22Rv1 (cell line): ENCODE measurements around the gene ESPL1.

Experiments used
- ZFX ChIP-seq: fragments of 450-650 bp; IDR thresholded peaks from 2 replicates; pipeline ENCODE4 v1.6.1; 2017; ENCODE audit warnings: antibody characterized with exemption, borderline replicate concordance
- TF ChIP-seq, protein P1 (sequence below): fragments of 450-650 bp; IDR thresholded peaks from 2 replicates; pipeline ENCODE4 v1.5.1; 2017; ENCODE audit warnings: mild to moderate bottlenecking

DNA sequence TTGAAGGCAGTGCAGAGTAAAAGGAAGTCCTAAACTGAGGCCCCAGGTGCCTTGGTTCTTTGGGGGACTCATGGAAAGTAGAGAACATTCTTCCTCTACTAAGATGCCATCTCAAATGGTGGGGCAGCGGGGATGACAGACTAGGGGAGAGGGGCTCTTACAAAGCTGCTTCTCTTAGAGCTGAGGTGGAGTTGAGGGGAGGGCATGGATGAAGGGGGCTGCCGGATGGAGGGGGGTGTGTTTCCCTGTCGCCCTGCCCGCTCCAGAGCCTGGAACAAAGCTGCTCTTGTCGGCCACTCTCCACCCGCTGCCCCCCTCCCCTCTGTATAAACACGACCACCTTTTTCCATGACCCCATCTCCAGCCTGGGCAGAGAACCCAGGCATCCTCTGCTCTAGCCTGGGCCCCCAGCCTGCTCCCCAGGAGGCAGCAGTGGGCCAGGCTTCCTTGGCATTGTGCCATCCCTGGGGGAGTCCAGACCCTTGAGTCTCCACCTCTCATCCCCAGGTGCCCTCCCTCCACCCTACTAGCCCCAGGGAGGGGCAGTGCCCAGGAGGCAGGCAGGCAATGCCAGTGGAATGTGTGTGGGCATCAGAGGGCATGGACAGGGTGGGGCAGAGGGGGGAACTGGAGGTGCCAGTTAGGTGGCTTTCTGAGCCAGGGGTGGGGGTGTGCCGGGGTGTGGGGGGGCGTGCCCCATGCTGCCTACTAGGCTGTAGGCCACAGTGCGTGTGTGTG, 37.8 kb upstream of the ESPL1 start:
- TF ChIP-seq, protein P1, sequence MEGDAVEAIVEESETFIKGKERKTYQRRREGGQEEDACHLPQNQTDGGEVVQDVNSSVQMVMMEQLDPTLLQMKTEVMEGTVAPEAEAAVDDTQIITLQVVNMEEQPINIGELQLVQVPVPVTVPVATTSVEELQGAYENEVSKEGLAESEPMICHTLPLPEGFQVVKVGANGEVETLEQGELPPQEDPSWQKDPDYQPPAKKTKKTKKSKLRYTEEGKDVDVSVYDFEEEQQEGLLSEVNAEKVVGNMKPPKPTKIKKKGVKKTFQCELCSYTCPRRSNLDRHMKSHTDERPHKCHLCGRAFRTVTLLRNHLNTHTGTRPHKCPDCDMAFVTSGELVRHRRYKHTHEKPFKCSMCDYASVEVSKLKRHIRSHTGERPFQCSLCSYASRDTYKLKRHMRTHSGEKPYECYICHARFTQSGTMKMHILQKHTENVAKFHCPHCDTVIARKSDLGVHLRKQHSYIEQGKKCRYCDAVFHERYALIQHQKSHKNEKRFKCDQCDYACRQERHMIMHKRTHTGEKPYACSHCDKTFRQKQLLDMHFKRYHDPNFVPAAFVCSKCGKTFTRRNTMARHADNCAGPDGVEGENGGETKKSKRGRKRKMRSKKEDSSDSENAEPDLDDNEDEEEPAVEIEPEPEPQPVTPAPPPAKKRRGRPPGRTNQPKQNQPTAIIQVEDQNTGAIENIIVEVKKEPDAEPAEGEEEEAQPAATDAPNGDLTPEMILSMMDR, result no peak
- no peak for TF ChIP-seq ZFX
